ENCODE results near the gene MCCD1.
"Not testable (repeated sequence)": the region's sequence is repeated elsewhere in the genome, so short reads cannot be mapped to it uniquely, and the experiment has no call there.

The MCCD1 gene, protein sequence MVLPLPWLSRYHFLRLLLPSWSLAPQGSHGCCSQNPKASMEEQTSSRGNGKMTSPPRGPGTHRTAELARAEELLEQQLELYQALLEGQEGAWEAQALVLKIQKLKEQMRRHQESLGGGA

DNA sequence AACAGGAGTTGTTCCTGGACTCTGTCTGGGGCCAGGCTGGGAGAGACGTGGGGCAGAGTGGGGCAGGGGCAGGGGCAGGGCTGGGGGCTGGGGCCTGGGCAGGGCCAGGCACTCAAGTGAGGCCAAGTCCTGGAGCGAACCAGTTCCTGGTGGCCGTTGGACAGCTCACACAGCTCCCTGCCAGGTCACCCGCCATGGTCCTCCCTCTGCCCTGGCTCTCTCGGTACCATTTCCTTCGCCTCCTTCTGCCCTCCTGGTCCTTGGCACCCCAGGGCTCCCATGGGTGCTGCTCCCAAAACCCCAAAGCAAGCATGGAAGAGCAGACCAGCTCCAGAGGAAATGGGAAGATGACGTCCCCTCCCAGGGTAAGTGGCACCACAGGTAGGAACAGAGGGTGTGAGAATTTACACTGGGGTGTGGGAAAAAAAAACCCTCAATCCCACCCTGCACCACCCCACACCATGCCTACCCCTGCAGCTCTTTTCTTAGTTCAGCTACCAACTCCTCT is at the start of gene MCCD1:
MCCD1 (plus strand) TSS at position 142 of the 508 bp plus-strand sequence; CDS start at position 195, 53 bp downstream.
- no peak for DNase-seq

DNA sequence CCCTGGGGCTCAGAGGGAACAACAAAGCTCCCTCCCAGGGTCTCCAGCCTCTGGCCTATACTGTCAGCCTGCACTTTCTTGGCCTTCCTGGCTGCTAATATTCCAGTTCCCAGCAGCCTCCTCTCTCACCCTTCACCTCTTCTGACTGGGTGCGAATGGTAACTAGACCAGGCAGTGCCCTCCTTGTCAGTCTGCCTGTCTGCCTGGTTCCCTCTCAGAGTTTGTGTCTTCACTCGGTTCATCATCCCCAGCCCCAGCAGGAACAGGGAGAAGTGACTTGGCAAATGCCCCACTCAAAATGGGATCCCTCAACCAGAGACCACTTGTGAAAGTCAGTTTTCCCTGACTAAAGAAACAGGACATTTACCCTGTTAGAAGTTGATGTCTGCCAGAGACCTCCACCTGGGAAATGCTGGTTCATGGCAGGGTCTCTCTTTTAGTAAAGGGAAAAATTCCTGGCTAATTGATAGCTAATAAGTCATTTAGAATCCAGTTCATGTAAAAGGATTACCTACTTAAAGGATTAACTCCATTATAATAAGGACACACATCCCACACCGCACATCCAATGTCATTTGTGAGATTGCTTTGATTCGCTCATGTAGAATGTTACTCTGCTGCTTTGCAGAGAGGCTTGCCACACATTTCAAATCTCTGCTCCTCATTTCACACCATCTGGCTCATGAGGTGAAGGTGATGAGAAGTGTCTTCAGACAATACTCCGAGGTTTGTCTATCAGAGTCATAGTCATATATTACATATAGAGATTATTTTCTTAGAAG is 49.4 kb upstream of the MCCD1 start:
- no peak for DNase-seq

DNA sequence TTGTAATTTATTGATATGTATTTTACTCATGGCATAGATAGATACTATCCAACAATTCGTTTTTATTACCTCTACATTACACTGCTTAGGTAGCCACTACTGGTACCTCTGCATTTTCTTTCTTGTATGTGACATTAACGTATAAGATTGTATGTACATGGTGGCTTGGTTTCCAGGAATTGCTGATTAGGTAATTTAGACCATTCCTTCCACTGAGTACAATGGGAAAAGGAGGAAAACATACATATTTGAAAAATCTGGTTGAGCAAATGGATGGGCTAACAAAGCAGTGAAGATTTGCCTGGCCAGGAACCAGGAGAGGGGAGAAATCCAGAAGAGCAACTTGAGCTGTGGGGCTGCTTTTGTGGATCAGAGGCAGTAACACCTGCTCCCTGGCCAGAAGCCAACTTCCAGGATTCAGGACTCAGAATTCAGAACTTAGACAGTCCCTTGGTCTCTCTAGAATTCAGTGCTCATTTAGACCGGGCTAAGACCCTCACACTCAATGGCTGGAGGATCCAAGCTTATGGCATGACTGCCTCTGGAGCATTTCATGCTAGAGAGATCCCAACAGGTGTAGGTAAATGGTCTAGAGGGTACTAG is 48.7 kb upstream of the MCCD1 start:
- DNase-seq, result no peak

DNA sequence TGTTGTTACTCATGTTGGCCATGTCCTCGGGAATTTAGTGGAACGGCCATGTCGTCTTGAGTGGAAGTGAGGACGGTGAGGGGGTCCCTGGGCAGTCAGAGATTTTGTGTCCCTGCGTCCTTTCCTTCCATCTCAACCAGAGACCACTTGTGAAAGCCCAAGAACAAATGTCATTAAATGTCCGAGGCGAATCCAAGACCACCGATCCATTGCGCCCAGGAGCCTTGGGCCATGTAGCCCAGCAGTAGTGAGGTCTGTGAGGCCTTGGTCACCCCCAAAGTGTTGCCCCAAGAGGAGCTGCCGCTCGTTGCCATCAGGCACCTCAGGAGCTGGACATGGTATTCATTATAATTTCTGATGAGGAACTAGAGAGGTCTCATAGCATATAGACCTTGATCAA is 48.2 kb upstream of the MCCD1 start:
- DNase-seq, result no peak

DNA sequence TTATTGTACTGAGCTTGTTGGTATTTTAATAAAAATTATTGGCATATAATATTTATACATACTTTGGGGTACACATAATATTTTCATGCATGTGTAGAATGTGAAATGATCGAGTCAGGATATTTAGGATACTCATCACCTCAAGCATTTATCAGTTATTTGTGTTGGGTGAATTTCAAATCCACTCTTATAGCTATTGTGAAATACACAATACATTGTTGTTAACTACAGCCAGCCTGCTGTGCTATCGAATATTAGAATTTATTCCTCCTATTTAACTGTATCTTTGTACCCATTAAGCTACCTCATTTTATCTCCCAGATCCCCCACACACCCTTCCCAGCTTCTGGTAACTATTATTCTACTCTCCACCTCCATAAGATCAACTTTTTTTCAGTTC is 45.4 kb upstream of the MCCD1 start:
- DNase-seq, result no peak

DNA sequence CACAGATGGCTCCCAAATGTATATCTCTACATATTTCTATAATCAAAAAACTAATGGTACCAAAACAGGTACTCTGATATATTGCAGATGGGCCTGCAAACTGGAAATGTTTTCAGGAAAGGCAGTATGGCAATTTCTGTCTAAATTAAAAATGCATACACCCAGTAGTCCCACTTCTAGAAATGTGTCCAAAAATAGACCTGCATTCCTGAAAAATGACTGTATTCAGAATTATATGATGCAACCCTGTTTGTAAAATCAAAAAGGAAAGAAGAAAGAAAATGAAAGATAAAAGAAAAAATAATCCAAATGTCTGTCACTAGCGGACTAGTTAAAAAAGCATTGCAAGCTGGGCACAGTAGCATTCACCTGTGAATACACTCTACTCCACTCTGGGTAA is 43.7 kb upstream of the MCCD1 start:
- no peak for DNase-seq

DNA sequence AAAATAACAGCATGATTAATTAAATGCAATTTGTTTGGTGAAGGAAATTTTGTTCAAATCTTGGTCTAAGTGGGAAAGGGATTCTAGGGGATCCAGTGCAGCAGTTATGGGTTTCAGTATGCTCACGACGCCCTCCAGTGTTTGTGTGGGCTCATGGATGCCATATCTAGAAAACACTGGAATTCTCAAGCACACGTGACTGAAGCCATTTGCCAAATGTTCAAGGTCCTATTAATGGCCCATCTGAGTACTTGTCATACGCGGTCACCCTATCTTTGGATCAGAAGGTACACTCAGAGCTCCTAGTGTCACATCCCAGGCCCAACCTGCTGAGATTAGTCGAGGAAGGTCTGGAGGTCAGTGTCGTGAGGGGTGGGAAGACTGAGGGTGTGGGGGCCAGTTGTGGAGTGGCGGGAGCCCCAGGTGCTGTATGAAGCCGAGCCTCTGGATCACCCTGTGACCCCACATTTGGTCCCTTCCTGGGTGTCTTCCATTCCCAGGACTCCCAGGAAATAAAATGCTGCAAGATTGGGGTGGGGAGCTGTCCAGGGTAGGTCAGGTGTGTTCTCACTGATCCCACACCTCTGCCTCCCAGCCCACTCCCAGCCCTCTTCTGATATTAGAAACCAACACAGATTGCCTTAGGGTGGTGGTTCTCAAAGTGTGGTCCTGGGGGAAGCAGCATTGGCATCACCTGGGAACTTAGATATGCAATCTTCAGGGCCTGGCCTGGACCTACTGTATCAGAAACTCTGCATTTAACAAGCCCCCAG is 42.5 kb upstream of the MCCD1 start:
- not testable (repeated sequence) for DNase-seq

DNA sequence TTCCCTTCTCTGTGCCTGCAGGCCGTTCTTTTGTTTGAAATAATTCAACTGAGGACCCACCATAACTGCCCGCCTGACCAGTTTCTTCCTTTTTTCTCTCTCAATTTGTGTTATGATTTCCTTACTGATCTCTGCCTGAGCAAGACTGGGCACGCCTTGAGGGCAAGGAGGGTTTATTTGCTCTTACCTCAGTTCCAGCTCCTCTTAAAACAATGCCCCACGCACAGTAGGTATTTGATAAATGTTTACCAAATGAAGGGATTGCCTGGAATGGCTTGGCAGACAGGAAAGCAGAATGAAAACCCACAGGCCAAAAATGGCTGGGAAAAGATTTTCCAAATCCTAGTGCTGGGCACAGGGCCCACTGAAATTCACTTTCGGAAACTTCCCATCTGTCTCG is 41.1 kb upstream of the MCCD1 start:
- DNase-seq, result not testable (repeated sequence)

DNA sequence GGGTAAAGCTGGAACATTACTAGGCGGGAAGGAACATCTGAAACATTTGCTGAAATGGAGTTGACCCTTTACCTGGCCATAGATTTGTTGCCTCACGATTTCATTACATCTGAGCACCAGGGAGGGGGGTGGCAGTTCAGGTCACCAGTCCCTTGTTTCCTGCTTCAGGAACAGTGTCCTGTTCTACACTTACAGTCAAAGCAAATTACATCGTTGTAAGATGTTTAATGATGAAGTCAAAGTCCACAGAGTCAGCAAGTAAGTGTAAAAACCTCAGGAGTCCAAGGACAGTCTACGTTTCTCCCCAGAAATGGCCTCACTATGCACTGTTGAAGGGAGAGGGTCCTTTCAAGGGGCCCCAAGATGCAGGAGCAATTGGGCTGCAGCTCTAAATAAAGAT is 39.7 kb upstream of the MCCD1 start:
- DNase-seq, result no peak

DNA sequence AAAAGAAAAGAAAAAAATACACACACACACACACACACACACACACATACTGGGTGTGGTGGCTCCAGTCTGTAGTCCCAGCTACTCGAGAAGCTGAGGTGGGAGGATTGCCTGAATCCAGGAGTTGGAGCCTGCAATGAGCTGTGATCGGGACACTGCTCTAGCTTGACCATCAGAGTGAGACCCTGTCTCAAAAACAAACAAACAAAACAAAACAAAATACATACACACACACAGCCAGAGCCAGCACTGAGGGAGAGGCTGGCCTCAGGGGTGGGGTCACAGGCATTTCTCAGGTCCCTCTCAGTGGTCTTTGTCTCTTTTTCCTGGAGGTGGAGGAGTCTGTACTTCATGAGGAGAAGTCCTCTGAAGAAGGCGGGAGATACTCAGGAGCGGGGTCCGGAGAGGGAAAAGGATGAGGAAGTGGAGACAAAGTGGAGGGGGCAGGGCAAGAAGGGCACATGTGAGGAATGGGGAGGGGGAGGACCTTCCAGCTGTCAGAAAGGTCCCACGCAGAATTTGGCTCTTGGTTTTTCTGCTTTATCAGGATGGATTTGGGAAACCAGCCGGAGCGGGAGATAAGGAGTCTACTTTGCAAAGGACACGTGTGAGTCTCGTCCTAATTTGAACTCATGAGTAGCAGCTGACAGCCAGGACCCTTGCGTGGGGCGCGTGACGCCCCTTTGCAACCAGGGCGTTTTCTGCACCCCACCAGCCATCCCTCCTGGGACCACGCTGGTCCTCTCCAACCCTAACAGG is 38.5 kb upstream of the MCCD1 start:
- no peak for DNase-seq

DNA sequence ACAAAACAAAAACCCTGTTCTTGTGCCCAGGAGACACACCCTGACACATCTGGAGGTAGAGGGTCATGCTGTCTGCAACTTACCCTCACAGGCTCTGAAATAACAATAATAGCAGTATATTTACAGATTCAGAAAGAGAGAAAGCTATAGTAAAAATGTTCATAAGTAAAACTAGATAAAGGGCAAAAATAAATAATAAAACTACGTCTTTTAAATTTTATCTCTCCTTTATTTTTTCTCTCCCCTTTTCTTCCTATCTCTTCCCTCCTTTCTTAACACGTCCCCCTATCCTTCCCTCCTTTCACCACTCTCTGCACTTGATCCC is 35.2 kb upstream of the MCCD1 start:
- not testable (repeated sequence) for DNase-seq

DNA sequence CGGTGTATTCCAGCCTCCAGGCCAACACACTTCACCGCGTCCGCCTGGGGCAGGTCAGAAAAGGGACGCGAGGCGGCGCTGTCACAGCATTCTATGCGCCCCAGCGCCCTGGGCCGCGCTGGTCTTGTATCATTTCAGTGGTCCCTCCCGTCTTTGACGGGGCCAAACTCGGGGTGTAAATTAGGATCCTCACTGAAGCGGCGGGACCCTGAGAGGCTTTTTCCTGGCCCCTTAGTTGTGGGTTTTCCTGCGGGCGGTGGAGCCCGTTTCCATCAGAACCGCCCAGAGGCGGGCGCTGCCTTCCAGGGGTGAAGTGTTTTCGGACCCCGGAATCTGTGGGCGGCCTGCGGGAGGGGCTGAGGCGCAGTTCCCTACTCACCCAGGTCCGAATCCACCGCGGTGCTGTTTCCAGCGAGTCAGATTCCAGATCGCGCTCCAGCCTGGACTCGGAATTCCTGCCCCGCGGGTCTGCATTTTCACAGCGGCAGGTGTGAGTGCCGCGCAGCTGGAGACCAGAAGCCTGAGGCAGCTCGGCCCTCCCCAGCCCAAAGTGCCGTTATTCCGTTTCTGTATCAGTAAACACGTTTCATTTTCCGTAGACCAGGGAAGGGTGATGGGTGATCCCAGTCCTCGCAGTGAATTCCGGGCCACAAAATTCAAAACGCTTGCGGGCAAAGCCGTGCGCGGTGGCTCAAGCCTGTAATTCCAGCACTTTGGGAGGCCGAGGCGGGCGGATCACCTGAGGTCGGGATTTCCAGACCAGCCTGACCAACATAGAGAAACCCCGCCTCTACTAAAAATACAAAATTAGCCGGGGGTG is 34.7 kb upstream of the MCCD1 start:
- peak; percentile 81 for DNase-seq

DNA sequence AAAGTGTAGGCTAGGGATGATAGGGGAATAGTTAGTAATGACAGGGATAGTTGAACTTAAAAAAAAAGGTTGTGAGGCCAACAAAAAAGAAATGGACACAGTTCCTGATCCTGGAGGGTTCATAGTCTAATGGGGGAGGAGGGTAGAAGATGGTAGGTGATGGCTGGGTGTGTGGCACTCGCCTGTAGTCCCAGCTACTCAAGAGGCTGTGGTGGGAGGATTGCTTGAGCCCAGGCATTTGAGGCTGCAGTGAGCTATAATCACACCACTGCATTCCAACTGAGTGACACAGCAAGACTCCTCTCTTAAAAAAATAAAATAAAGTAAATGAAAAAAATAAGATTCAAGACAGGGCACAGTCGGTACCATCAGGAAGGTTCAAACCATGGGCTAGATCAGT is 33.2 kb upstream of the MCCD1 start:
- no peak for DNase-seq

DNA sequence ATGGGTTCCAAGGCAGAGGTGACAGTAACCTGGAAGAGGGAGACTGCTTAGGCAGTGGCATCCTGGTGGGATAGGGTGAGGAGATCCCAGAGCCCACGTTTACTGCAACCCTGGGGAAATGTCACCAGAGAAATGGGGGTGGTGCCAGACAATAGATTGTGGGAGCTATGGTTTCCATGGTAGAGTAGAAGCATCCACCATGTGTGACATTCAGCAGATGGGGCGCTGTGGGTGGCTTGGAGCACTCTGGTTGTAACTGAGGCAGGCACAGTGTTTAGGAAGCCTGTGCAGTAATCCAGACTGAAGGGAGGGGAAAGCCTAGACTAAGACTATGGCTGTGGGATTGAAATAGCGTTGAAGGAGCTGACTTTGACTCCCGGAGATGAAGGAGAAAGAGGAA is 31.9 kb upstream of the MCCD1 start:
- not testable (repeated sequence) for DNase-seq

DNA sequence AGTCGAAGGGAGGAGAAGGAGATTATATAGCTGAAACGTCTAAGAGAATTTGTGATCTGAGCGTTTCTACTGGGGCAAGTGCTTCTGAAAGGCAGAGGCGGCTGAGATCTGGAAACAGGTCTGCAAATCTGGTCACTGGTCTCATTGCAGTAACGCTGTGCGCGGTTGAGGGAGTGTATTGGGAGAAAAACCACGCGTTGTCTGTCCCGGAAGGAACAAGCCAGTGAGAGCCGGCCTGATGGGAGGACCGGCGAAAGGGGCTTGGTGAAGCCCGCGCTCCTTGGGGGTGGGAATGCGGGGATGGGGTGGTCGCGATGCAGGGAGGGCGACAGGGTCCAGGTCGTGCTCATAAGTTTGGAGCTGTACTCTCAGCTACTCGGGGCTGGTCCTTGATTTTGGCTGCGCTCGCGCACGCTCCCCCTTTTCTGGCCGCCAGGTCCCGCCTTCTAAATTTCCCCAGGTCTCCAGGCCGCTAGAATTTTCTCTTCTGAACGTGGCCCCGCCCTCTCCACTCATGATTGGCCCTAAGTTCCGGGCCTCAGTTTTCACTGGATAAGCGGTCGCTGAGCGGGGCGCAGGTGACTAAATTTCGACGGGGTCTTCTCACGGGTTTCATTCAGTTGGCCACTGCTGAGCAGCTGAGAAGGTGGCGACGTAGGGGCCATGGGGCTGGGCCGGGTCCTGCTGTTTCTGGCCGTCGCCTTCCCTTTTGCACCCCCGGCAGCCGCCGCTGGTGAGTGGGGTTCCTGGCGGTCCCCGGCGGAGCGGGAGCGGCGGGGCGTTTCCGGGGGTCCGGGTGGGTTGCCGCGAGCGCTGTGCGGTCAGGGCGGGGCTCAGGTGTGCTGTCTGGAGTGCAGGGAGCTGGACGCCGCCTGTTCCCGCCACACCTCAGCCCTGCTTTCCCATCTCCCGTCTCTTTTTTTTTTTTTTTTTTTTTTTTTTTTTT is 31.0 kb upstream of the MCCD1 start, which contains the start of gene MICB:
MICB (plus strand) TSS at position 615 of the 946 bp plus-strand sequence; CDS start at position 664, 49 bp downstream.
- DNase-seq, result peak; percentile 92

DNA sequence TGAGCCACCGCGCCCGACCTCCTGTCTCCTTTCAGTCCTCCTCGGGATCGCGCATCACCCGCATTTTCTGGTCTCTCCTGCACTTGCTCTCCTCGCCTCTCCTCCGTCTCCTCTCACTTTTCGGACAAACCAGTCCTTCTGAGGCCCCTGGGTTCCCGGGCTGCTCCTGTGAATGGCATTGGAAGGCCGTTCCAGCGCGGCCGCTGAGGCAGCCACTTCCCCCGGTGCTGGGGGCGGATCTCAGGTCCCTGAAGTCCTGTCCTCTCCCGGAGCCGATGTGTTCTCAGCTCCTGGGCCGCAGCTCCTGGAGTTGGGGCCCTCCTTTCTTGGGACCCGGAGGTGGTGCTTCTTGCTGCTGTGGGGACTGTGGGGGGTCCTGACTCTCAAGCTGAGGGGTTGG is 30.0 kb upstream of the MCCD1 start:
- DNase-seq, result no peak

DNA sequence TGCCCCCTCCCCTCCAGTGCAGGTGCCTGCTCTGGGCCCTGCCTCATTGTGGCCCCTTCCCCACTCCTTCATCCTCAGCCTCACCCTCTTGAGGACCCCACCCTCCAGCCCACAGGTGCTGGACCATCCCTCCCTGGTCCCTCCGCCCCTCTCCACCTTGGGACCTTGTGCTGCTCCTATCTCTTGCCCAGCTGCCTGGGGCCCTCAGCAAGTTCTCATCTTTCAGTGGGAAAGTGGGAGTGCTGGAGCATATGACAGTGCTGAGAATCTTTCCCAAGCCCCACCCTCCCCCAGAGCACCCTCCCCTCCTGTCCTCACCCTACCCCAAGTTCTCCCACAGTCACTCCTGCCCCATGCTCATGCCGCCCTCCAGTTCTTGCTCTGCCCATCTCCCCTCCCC is 29.1 kb upstream of the MCCD1 start:
- DNase-seq, result not testable (repeated sequence)

DNA sequence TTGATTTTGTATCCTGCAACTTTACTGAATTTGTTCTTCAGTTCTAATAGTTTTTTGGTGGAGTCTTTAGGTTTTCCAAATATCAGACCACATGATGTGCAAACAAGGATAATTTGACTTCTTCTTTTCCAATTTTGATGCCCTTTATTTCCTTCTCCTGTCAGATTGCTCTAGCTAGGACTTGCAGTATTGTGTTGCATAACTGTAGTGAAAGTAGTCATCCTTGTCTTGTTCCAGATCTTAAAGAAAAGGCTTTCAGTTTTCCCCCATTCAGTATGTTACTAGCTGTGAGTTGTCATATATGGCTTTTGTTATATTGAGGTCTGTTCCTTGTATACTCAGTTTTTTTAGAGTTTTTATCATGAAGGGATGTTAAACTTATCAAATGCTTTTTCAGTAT is 26.2 kb upstream of the MCCD1 start:
- no peak for DNase-seq

DNA sequence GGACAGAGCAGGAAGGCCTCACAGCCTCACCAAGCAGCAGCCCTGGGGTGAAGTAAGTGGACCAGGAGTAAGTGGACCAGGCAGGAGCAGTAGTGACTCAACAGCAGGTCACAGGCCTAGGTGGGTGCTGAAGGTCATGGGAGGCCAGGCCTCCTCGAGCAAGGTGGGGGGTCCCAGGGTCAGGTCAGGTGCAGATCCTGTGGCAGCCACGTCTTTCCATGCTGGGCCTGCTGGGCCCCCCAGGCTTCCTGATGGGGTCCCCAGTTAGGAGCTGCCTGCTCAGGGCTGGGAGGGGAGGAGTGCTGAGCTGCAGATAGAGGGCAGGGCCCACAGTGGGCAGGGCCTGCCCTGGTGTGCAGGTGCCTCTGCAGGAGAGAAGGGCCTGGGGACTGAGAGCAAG is 19.7 kb upstream of the MCCD1 start:
- DNase-seq, result not testable (repeated sequence)

DNA sequence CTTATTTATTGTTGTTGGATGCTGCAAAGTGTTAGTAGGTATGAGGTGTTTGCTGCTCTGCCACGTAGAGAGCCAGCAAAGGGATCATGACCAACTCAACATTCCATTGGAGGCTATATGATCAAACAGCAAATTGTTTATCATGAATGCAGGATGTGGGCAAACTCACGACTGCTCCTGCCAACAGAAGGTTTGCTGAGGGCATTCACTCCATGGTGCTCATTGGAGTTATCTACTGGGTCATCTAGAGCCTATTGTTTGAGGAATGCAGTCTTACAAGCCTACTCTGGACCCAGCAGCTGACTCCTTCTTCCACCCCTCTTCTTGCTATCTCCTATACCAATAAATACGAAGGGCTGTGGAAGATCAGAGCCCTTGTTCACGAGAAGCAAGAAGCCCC is 18.8 kb upstream of the MCCD1 start:
- no peak for DNase-seq

All from CD4-positive, alpha-beta T cell treated with Interleukin-17A for 4 hours (primary cell).